ENCODE measurements around the gene IGF1R.
A peak's percentile ranks its signal among the peaks of the same experiment; 100 is the strongest.

Gene IGF1R

DNA sequence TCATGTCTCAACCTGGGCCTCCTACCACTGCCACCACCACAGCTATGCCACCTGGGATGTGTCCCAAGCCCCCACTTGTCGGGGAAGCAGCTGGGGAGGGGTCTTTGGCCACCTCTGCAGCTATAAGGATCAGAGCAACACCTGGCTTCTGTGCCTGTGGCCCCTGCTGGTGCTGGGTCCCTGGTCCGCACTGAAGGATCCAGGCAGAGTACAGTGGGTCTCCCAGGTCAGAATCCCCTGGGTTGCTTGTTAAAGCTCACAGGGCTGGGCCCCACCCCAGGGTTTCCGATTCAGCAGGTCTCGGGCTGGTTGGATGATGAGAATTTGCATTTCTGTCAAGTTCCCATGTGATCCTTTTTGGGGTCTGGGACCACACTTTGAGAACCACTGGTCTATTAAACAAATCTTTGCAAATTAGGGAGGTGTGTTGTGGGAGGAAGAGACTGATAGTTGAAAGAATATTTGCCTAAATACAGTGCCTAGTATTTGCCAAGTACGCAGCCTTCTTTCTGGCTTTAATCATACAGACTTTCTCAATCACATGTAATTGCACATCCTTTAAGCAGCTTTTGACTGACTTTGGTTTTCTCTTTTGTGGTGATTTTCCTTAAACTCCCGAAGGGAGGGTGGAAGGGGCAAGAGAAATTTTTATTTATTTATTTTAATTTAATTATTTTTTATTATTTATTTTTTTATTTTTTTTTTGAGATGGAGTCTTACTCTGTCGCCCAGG lies 127.3 kb downstream of the IGF1R start:
- H3K27ac ChIP-seq (ENCODE audit: low read length): no peak overlapping the region
- H3K4me1 ChIP-seq (ENCODE audit: control insufficient read depth, low read depth, low read length): peaks cover 52% of the 10 kb centered on the region
- H3K9ac ChIP-seq (ENCODE audit: low read length): no peak overlapping the region

DNA sequence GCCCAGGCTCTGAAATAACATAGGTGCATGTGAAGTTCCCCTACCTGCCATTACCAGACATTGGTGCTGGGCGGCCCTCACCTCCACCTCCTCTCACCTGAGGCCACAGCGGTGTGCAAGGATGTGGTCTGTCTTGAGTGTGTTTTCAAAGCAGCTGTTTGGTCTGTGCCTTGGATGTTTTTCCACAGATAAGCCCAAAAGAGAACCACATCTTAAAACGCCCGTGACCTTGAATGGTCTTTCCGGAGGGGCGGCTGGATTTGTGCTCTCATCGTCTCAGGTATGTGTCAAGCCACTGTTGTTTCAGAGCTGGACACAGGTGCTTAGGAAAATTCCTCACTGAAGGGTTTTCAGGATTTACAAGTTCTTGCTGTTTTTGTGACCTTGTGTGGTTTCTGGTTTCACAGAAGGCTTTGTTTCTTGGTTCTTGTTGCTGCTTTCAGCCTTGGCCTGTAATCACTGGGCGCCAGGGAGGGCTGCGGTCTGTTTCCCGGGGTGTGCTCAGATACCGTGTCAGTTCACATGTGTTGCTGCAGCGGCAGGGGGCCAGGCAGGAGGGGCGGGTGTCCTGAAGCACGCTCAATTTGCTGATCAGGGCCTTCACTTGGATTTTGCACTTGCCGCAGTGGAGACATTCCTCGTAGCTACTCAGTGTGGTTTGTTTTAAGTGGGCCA lies 128.4 kb downstream of the IGF1R start:
- no peak overlapping the region for H3K9ac ChIP-seq (ENCODE audit: low read length)
- H3K36me3 ChIP-seq (ENCODE audit: control insufficient read depth, low read depth, low read length): no peaks in the 10 kb centered on the region
- H3K9me3 ChIP-seq (ENCODE audit: control insufficient read depth, low read depth, low read length): no peaks in the 10 kb centered on the region
- no peak overlapping the region for H3K4me3 ChIP-seq (ENCODE audit: low read length)
- H3K4me1 ChIP-seq (ENCODE audit: control insufficient read depth, low read depth, low read length): peaks cover 43% of the 10 kb centered on the region
- H3K27ac ChIP-seq (ENCODE audit: low read length): no peak overlapping the region
- no peaks in the 10 kb centered on the region for H3K27me3 ChIP-seq (ENCODE audit: control insufficient read depth, insufficient read depth, low read length)

More for the DNA sequence above, 127.3 kb downstream of the IGF1R start:
- Histone ChIP-seq H3K4me3 (ENCODE audit: low read length) (no peak overlapping the region), H3K9me3 (ENCODE audit: control insufficient read depth, low read depth, low read length) (no peaks in the 10 kb centered on the region), H3K27me3 (ENCODE audit: control insufficient read depth, insufficient read depth, low read length) (no peaks in the 10 kb centered on the region), H3K36me3 (ENCODE audit: control insufficient read depth, low read depth, low read length) (no peaks in the 10 kb centered on the region)

DNA sequence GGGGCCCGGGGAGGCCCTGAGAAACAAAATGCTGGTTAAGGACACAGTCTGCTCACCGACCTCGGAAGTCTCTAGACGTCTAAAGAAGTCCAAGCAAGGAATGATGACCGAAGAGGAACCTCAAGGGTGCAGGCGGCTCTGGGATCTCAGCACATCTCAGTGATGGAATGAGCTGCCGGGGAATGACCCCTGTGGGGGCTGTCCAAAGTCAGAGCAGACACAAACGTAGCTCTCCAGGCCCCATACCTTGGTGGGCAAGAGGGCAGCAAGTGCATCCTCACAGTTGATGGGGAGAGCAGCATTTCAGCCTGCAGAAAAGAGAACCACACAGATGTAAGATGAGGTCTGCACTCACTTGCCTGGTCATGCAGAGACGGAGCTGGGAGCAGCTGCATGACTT lies 129.1 kb downstream of the IGF1R start:
- Histone ChIP-seq H3K27me3 (ENCODE audit: control insufficient read depth, insufficient read depth, low read length) (no peaks in the 10 kb centered on the region), H3K36me3 (ENCODE audit: control insufficient read depth, low read depth, low read length) (no peaks in the 10 kb centered on the region), H3K27ac (ENCODE audit: low read length) (no peak overlapping the region), H3K4me3 (ENCODE audit: low read length) (no peak overlapping the region), H3K9me3 (ENCODE audit: control insufficient read depth, low read depth, low read length) (no peaks in the 10 kb centered on the region), H3K9ac (ENCODE audit: low read length) (no peak overlapping the region), H3K4me1 (ENCODE audit: control insufficient read depth, low read depth, low read length) (peaks cover 41% of the 10 kb centered on the region)

DNA sequence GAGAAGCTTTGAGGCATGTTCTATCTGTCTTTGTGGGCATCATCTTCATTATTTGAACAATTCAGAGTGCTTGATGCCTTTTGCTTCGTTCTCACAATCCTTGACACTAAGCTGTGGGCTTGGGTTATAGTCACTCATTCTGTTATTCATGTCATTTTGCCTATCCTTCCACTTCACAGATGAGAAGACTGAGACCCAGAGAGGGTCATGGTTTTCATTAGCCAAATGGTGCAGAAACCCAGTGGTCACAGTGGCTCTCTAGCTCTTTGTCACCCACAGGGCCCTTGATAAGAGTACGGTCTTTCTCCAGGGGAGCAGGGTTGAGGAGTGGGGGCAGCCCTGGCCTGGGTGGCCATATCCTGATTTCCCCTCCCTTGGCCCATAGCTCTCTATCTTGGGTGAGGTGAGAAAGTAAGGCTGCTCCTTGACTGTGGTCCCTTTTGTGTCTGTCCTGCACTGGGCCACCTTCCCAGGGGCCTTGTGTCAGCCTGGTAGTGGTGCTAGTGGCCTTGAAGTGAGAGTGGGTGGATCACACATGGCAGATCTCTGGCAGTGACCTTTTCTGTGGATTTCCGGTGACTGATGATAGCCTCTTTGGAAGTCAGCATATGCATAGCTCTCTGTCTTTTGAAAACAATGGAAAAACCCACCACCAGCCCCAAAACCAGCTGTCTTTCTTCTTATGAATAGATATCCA lies 130.1 kb downstream of the IGF1R start:
- Histone ChIP-seq H3K9me3 (ENCODE audit: control insufficient read depth, low read depth, low read length) (no peaks in the 10 kb centered on the region), H3K36me3 (ENCODE audit: control insufficient read depth, low read depth, low read length) (no peaks in the 10 kb centered on the region), H3K4me1 (ENCODE audit: control insufficient read depth, low read depth, low read length) (peaks cover 33% of the 10 kb centered on the region), H3K27me3 (ENCODE audit: control insufficient read depth, insufficient read depth, low read length) (no peaks in the 10 kb centered on the region), H3K4me3 (ENCODE audit: low read length) (no peak overlapping the region), H3K9ac (ENCODE audit: low read length) (no peak overlapping the region), H3K27ac (ENCODE audit: low read length) (no peak overlapping the region)

DNA sequence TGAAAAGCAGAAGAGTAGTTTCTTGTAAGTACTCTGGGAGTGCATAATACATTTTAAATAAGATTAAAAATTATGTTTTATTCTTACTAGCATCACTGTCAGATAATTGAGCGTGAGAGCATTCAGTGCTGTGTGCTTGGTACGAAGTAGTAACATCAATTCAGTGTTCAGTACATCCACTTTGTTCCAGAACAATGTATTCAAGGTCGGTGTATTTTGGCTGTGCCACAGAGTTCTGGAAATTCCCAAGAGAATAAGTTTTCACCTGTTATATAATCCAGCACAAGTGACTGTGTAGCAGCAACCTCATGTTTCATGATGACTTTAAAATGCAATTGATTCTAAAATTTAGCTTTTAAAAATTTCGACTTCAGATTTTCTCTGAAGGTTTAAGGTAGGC lies 130.6 kb downstream of the IGF1R start:
- Histone ChIP-seq H3K9me3 (ENCODE audit: control insufficient read depth, low read depth, low read length) (no peaks in the 10 kb centered on the region), H3K36me3 (ENCODE audit: control insufficient read depth, low read depth, low read length) (no peaks in the 10 kb centered on the region), H3K4me3 (ENCODE audit: low read length) (no peak overlapping the region), H3K4me1 (ENCODE audit: control insufficient read depth, low read depth, low read length) (peaks cover 28% of the 10 kb centered on the region), H3K9ac (ENCODE audit: low read length) (no peak overlapping the region), H3K27ac (ENCODE audit: low read length) (no peak overlapping the region), H3K27me3 (ENCODE audit: control insufficient read depth, insufficient read depth, low read length) (no peaks in the 10 kb centered on the region)

DNA sequence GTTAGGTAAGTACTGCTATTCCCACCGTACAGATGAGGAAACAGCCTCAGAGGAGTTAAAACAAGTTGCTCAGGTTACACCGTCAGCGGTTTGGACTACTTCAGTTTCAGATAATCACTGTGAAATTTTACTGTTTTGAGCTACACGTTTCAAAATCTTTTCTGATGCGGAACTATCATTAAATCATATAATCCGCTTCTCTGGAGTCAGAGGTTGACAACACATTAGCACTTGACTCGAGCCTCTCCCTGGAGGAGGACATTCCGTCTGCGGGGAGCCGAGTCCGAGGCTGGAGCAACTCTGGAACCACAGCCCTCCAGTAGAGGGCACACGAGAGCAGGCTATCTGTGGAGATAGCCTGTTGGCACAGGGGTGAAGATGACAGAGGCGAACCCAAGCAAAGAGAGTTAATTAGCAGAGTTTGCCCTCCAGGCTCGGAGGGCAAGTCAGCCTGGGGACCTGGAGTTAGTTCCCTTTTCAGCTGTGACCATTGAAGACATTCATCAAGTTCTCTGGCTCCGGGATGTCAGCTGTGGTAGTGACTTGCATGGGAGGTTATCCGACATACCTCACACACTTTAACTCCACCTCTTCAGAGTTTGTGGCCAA lies 131.2 kb downstream of the IGF1R start:
- Histone ChIP-seq H3K4me1 (ENCODE audit: control insufficient read depth, low read depth, low read length) (peaks cover 29% of the 10 kb centered on the region), H3K27ac (ENCODE audit: low read length) (no peak overlapping the region), H3K36me3 (ENCODE audit: control insufficient read depth, low read depth, low read length) (no peaks in the 10 kb centered on the region), H3K4me3 (ENCODE audit: low read length) (no peak overlapping the region), H3K27me3 (ENCODE audit: control insufficient read depth, insufficient read depth, low read length) (no peaks in the 10 kb centered on the region), H3K9me3 (ENCODE audit: control insufficient read depth, low read depth, low read length) (no peaks in the 10 kb centered on the region), H3K9ac (ENCODE audit: low read length) (no peak overlapping the region)

DNA sequence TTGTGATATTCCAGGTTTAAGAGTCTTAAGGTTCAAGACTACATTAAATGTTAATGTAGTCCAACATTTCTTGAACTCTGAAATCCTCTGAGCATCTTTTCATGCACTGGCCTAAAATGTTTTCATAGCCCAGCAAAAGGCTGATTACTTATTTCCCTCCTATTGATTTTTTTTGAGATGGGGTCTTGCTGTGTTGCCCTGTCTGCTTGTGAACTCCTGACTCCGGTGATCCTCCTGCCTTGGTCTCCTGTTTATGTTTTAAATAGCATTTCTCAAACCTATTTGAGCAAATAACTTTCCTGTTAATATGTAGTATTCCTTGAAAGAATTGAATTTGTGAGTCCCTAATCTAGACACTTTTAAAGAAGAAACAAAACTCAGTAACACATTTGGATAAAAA lies 133.5 kb downstream of the IGF1R start:
- Histone ChIP-seq H3K9me3 (ENCODE audit: control insufficient read depth, low read depth, low read length) (no peaks in the 10 kb centered on the region), H3K4me1 (ENCODE audit: control insufficient read depth, low read depth, low read length) (peaks cover 36% of the 10 kb centered on the region), H3K27ac (ENCODE audit: low read length) (no peak overlapping the region), H3K4me3 (ENCODE audit: low read length) (no peak overlapping the region), H3K9ac (ENCODE audit: low read length) (no peak overlapping the region), H3K36me3 (ENCODE audit: control insufficient read depth, low read depth, low read length) (no peaks in the 10 kb centered on the region), H3K27me3 (ENCODE audit: control insufficient read depth, insufficient read depth, low read length) (no peaks in the 10 kb centered on the region)

DNA sequence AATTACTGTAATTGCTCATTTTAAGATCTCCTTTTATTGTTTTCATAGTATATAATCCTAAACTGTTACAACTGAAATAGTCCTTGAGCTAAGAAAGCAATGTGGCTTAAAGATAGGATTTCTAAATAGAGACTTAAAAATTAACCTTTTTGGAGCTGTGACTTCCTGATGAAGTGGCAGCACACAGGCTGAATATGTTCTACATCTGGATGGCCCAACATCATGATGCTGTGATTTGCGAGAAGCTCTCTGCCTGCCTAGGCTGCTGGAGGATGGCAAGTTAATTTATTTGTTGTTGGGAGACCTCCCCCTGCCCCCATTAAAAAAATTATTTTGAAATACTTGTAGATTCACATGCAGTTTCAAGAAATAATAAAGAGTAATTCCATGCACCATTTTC lies 134.5 kb downstream of the IGF1R start:
- no peak overlapping the region for H3K27ac ChIP-seq (ENCODE audit: low read length)
- H3K4me1 ChIP-seq (ENCODE audit: control insufficient read depth, low read depth, low read length): peaks cover 42% of the 10 kb centered on the region
- no peaks in the 10 kb centered on the region for H3K9me3 ChIP-seq (ENCODE audit: control insufficient read depth, low read depth, low read length)
- H3K4me3 ChIP-seq (ENCODE audit: low read length): no peak overlapping the region
- no peak overlapping the region for H3K9ac ChIP-seq (ENCODE audit: low read length)
- no peaks in the 10 kb centered on the region for H3K27me3 ChIP-seq (ENCODE audit: control insufficient read depth, insufficient read depth, low read length)
- H3K36me3 ChIP-seq (ENCODE audit: control insufficient read depth, low read depth, low read length): no peaks in the 10 kb centered on the region

DNA sequence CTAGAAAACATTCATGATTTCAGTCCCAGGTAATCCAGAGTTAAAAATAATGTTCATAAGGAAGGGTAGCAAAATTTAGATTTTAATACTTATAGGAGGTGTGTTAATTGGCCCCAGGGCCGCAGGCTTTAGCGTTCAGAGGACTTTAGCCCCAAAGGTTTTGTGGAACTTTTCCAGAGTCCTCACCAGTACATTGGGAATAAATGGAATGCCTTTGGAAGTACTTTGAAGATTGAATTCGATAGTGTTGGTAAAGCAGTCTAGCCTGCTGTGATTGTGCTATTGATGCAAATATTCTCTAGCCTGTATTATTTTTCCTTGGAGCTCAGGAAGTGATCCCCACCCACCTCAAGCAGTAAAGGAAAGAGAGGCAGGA lies 137.1 kb downstream of the IGF1R start:
- Histone ChIP-seq H3K27ac (ENCODE audit: low read length) (no peak overlapping the region), H3K4me3 (ENCODE audit: low read length) (peak overlapping the region; percentile 5), H3K4me1 (ENCODE audit: control insufficient read depth, low read depth, low read length) (peaks cover 55% of the 10 kb centered on the region)

DNA sequence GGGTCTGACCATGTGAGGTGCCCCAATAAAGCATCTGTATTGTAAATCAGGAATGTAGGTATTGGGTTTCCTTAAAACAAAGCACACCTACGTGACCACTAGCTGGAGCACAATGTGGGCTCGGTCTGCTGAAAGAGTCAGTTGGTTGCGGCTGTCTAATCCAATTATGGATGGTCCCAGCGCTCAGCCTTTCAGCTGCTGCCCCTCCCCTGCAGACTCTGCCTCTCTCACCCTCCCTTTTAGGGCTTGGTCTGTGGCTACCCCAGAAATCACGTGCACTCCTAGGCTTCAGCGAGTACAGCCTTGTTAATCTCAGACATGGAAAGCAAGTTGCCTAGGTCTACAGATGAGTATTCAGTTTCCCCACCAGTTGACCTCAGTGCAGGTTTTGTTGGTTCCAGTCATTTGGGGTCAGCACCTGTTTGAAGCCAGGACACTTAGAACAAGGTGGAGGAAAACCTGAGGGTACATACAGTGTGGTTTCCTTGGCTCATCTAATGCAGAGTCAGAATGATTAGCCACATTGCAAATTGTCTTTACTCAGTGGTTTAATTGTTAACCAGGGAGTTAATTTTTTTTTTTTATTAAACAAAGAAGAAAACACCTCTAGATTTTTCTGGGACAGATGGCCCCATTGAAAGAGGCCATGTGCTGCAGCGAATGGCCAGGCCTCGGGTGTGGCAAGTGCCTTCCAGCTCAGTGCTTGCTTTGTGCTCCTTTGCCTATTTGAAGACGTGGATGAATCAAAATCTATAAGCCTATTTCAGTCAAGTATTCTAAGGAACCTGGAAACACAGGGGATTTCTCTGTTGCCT lies 137.7 kb downstream of the IGF1R start:
- Histone ChIP-seq H3K4me3 (ENCODE audit: low read length) (peak overlapping the region; percentile 5), H3K9ac (ENCODE audit: low read length) (no peak overlapping the region), H3K9me3 (ENCODE audit: control insufficient read depth, low read depth, low read length) (no peaks in the 10 kb centered on the region), H3K4me1 (ENCODE audit: control insufficient read depth, low read depth, low read length) (peaks cover 61% of the 10 kb centered on the region), H3K36me3 (ENCODE audit: control insufficient read depth, low read depth, low read length) (no peaks in the 10 kb centered on the region), H3K27me3 (ENCODE audit: control insufficient read depth, insufficient read depth, low read length) (no peaks in the 10 kb centered on the region), H3K27ac (ENCODE audit: low read length) (no peak overlapping the region)

More for the DNA sequence above, 137.1 kb downstream of the IGF1R start:
- no peak overlapping the region for H3K9ac ChIP-seq (ENCODE audit: low read length)
- H3K27me3 ChIP-seq (ENCODE audit: control insufficient read depth, insufficient read depth, low read length): no peaks in the 10 kb centered on the region
- no peaks in the 10 kb centered on the region for H3K9me3 ChIP-seq (ENCODE audit: control insufficient read depth, low read depth, low read length)
- no peaks in the 10 kb centered on the region for H3K36me3 ChIP-seq (ENCODE audit: control insufficient read depth, low read depth, low read length)

DNA sequence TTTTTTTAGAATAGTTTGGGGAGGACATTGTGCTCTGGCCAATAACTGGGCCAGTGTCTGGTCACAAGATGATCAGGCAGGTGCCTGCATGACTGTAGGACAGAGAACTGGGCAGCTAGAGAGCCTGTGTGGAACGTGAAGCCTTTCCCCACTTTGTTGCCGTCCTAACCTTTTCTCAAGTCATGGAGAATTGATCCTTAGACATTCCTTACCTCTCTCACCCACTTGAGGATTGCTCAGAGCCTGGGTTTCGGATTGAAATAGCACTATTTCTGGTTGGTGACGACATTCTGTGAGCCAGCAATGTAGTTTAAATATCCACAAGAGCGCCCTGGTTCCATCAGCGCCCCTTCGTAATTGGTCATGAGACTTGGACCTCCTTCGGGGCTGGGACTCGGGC lies 138.4 kb downstream of the IGF1R start:
- Histone ChIP-seq H3K27me3 (ENCODE audit: control insufficient read depth, insufficient read depth, low read length) (no peaks in the 10 kb centered on the region), H3K4me1 (ENCODE audit: control insufficient read depth, low read depth, low read length) (peaks cover 67% of the 10 kb centered on the region), H3K36me3 (ENCODE audit: control insufficient read depth, low read depth, low read length) (no peaks in the 10 kb centered on the region), H3K9ac (ENCODE audit: low read length) (no peak overlapping the region), H3K4me3 (ENCODE audit: low read length) (no peak overlapping the region), H3K27ac (ENCODE audit: low read length) (no peak overlapping the region), H3K9me3 (ENCODE audit: control insufficient read depth, low read depth, low read length) (no peaks in the 10 kb centered on the region)

Data from iPS-18a (cell line).